Activated T-helper 9 cell treated with anti-CD3 and anti-CD28 coated beads, Interleukin-2, amount 50 U/mL, for 16 hours (primary cell): ENCODE data around the gene ARPC2.
"Not testable (repeated sequence)": the region's sequence is repeated elsewhere in the genome, so short reads cannot be mapped to it uniquely, and the experiment has no call there.

ENCODE experiments used
- DNase-seq: peaks from one replicate; pipeline ENCODE4 v3.0.0-alpha.2; 2020; ENCODE audit warnings: low read depth

ARPC2 gene

DNA sequence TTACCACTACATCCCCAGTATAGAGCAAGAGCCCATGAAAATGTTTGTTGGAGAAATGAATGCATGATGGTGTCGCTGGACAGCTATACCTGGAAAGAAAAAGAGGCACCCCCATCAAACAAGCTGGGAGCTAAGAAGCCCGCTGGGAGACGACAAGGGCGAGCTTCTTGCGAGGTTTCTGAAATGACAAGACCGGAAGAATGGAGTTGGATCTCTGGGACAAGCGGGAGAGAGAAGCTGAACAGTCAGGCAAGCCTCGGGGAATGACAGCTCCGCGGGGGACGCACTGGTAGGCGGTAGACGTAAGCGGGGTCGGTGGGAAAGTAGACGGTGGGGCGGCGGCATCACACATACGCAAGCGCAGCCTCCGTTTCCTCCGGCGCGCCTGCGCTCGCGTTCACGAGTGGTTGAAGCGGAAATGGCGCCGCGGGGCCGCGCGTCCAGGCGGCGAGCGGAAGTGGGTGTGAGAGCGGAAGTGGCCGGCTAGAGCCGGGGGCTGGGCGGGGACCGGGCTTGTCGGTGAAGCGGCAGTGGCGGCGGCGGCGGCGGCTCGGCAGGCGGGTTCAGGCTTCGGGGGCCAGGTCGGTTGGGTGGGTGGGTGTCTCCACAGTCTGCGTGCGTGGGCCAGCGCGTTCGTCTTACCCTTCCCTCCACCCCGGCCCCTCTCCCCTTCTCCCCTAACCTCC, at the start of gene ARPC2:
TSS of gene ARPC2 (plus strand) at position 516 of the 686 bp plus-strand sequence. CDS start 282 bp downstream, outside the sequence.
- DNase-seq: peak; percentile 93

DNA sequence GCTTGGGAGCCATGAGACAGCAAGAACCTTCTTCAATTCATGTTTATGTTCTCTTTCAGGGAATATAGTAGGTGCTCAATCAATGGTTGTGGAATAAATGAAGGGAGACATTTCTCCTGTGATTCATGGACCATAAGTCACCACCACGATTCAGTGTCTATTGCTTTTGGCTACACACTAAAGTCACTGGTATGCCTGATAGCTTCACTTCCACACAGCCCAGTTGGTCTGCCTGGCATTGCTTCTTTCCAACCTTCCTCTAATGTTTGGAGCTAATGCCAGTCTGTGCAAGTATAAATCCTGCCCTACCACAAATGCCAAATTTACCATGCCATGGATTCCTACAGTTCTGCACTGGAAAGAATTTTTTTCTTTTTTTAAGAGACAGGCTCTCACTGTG, 49.0 kb upstream of the ARPC2 start:
- no peak for DNase-seq

DNA sequence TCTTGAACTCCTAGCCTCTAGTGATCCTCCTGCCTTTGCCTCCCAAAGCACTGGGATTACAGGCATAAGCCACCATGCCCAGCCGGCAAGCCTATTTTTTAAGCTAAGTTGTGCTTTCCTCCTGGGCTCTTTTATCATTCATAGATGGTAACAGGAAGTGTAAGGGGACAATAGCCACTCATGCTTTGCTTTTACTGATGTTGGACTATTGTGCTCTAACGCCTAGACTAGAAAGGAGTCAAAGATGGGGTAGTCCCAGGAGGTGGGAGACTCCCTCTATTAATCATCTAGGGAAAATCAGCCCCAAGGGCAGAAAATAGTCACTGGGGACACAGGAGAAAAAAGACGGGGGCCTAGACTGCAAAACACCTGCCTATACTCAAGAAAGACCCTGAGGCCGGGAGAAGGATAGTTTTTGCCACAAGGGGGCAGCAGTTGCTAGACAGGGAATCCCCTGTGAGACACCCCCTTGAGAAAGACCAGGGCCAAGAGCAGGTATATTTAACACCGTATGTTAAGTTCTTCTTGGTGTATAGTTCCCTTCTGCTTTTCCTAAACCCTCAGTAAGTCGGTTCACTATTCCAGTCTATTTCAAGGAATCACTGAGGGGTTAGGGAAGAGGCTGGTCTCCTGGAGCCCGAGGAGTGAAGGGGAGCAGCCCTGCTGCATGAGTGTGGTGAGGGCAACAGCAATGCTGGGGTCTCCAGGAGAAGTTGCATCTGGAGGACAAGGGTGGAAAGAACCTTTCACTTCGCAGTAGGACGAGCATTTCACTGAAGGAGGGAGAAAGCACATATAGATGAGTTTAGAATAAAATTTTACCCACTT, 48.1 kb upstream of the ARPC2 start:
- peak; percentile 46 for DNase-seq

DNA sequence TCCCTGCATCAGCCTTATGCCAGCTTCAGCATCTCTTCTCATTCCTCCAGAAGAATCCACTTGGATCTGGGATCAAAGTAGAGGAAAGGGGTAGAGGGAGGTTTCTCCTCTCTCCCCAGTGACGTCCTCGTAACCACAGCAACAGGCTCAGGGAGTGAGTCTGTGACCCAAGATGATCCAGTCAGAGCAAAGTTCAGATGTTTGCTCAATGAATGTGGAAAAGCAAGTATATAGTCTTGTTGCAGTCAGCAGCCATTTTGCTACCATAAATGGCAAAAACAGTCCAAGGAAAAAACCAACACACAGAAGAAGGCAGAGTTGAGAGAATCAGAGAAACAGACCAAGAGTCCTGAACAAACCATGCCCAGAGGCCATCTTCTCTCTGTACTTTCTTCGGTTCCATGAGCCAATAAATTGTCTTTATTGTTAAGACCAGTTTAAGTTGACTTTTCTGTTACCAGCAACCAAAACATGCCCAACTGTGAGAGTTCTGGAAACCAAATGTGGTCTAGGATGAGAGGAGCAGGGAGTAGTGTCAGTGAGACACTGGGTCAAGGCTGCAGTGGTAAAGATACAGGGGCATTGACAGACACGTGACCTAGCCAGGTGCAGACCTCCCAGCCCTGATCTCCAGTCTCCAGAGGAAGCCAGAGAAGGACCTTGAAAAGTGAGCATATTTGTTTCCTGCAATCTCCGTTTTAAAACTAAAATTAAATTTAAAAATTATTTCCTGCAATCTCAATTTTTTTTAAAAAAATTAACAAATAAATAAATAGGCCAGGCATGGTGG, 47.0 kb upstream of the ARPC2 start:
- no peak for DNase-seq

DNA sequence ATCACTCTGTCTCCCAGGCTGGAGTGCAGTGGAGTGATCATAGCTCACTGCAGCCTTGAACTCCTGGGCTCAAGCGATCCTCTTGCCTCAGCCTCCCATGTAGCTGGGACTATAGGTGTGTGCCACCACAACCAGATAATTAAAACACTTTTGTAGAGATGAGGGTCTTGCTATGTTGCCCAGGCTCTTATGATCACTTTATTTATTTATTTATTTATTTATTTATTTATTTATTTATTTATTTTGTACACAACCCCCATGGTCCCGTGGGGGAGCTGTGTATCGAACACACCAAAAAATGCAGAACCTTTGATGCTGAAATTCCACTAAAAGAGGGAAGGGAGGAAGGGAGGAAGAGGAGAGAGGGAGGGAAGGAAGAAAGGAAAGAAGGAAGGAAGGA, 45.2 kb upstream of the ARPC2 start:
- DNase-seq: not testable (repeated sequence)

DNA sequence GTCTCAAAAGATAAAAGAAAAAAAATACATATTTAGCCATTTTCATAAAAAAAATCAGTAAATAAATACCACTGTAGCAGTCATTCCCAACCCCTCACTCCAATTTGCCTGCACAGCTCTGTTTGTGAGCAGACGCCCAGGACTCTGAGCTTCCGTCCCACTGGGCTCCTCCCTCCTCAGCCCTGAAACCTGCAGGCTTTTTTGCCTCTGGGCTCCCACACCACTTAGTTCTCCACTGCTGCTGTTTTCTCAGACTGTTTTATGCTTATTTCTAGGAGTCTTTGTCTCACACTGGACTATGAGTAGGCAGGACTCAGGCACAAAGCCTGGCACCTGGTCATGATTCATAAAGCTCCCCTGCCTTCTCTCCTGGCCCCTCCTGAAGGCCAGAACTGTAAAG, 44.1 kb upstream of the ARPC2 start:
- DNase-seq: no peak

DNA sequence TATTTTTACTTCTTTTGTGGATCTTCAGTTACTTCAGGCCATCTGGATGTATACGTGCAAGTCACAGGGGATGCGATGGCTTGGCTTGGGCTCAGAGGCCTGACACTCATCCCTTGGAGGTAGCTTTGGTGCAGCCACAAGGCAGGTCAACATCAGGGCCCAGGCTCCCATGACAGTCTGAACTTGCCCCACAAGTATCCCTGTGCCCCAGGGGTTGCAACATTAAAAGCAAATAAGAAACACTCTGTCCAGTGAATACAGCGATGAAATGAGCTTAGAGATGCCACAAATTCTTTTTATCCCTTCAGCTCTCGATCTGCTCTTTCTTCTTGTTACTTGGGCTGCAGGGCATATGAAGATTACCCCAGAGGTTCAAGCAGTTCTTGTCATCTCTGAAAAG, 37.2 kb upstream of the ARPC2 start:
- no peak for DNase-seq

DNA sequence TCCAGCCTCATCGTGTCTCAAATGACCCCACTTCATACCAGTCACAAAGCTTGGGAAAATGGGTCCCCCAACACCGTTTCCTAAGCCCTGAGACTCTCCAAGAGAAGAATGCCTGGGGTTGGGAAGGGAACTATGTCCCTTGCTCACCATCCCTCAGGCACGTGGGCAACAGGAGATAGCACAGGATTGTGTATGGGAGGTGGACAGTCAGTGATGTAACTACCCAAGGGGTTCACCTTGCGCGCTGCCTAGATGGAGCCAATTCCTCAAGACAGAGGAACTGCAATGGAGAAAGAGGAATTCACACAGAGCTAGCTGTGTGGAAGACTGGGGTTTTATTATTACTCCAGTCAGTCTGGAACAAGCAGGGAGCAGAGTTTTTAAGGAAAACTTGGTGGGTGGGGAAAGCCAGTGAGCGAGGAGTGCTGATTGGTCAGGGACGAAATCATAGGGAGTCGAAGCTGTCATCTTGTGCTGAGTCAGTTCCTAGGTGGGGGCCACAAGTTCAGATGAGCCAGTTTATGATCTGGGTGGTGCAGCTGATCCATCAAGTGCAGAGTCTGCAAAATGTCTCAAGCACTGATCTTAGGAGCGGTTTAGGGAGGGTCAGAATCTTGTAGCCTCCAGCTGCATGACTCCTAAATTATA, 36.4 kb upstream of the ARPC2 start:
- DNase-seq: no peak

DNA sequence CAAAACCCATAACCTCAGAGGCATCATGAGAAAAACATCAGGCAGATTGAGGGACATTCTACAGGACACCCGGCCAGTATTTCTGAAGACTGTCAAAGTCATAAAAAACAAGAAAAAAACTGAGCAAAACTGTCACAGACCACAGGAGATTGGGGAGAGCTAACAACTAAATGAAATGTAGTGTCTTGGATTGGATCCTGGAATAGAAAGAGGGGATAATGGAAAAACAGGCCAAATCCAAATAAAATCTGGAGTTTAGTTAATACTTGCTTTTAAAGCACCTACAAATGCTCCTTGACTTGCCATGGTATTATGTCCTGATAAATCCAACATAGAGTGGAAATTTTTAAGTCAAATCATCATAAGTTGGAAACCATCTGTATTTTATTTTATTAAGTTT, 32.7 kb upstream of the ARPC2 start:
- DNase-seq: no peak

DNA sequence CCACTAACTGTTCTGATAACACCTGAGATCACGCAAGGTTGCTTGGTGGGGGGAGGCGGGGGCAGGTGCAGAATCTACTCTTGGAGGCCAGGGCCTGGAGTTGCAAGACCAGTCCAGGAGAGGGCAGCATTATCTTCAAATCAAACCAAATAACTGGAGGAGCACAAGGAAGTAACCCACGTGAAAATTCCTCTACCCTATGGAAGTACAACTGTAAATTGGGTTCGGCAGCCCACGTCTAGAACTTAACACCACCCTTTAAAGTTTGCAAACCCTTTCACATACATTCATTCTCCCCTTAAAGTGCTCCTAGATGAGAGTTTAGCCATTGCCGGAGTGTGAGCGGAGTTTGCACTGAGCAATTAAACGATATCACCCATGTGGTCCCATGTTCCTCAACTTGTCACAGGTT, 30.6 kb upstream of the ARPC2 start:
- peak; percentile 52 for DNase-seq

DNA sequence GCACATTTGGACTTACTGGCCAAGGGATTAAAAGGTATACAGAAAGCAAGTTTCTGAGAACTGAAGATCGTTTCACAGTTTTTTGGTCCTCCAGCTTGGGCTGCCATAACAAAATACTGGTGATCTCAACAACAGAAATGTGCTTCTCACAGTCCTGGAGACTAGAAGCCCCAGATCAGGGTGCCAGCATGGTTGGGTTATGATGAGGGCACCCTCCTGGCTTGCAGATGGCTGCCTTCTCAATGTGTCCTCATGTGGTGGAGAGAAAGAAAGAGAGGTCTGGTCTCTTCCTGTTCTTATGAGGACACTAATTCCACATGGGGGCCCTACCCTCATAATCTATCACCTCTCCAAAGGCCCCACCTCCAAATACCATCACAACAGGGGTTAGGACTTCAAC, 30.1 kb upstream of the ARPC2 start:
- DNase-seq: no peak

DNA sequence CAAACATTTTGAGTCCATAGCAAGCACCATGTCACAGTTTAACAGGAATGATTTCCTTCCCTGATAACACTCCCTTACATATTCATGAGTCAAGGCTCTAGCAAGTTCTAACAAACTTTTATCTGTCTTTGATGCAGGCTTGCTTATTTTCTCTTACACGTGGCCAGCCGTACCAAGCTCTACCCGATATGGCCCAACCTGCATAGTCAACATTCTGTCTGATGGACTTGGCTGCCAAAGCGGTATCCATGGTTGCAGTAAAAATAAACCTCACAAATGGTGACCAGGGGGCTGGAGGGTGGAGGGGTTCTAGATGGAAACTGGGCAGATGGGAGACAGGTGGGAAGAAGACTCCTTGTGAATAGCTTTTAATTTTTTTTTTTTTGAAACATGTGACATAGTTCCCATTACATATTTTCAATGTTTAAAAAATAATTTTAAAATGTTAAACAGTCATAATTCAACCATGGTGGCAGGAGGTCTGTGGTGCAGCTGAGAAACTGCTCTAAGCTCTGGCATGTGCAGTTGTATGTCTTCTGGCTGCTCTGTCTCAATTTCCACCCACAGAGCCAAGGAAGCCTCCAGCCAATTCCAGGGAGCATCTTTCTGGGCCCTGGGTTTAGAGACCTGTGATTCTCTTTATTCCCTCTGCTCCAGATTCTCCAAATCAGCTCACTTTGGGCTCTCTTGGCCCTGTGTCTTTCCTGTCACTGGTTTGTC, 29.5 kb upstream of the ARPC2 start:
- no peak for DNase-seq

DNA sequence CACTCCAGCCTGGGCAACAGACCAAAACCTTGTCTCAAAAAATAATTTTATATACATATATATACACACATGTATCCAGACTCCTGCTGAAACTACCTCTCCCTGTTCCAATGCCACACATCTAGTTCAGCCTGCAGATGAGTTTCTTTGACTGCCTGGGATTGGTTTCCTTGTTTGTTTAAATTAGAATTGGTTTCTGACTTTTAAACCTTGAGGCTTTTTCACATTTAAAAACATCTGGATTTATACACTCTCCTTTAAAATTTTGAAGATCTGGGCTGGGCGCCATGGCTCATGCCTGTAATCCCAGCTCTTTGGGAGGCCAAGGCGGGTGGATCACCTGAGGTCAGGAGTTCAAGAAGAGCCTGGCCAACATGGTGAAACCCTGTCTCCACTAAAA, 28.5 kb upstream of the ARPC2 start:
- no peak for DNase-seq

DNA sequence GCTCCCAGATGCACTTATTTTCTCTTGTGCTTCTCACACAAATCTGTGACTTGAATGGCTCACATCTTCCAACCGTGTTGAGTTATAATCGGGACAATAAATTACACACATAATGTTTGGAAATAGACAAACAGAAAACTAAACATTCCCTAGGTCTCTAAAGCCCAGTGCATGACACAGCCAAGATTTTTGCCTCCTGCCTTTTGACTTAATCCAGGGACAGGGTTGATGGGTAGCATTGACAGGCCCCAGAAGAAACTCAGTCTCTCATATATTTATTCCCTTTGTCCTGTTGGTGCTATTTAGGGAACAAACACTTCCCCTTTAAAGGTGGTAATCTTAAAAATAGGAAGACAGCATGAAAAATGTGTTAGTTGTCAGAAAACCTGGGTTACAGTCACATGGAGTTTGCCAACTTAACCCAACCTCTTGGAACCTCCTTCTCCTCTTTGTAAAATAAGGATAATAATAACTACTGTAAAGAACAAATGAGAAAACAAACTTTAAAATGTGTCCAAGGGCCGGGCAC, 24.0 kb upstream of the ARPC2 start:
- no peak for DNase-seq

DNA sequence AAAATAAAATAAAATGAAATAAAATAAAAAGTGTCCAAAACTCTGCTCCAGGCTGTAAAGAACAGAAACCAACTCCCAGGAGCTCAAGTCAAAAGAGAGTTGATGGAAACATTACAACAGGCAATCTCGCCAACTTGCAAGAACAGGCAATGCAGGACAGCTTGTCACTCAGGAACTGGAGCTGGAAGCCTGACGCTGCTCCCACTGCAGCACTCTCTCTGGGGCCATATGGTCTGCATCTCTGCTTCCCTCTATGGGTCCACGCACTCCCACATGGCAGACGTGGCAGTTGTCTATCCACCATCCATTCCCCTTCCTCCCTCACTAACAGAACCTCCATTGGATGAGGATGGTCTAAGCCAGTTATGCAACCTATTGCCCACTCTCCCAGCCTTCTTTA, 23.3 kb upstream of the ARPC2 start:
- DNase-seq: no peak

DNA sequence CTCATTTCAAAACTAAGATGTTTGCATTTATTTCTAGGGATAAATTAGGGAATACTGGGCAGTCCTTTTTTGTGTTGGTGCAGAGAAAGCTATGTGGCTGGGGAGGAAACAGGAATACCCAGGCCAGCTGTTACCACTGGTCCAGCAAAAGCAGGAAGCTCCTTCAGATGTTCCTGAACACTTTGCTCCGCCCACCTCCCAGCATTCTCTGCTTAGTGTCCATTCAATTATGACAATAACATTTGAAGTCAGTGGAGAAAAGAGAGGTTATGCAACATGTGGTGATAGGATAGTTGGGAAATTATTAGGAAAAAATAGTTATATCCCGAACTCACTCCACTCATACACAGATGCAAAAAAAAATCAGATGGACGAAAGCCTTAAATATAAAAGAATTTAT, 22.1 kb upstream of the ARPC2 start:
- DNase-seq: no peak

DNA sequence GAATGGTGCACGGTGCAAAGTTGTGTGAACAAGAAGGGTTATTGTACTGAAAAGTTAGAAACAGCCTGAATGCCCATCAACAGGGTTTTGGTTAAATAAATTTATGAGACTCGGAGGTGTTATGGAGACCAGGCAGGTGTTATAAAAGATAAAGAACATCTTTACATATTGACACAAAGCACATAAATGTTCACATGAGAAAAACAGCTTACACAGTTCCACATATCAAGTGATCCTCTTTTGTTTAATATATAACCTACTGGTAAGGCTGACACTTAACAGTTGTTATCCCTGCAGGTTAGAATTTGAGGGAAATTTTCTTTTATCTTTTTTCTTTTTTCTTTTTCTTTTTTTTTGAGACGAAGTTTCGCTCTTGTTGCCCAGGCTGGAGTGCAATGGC, 20.0 kb upstream of the ARPC2 start:
- no peak for DNase-seq

DNA sequence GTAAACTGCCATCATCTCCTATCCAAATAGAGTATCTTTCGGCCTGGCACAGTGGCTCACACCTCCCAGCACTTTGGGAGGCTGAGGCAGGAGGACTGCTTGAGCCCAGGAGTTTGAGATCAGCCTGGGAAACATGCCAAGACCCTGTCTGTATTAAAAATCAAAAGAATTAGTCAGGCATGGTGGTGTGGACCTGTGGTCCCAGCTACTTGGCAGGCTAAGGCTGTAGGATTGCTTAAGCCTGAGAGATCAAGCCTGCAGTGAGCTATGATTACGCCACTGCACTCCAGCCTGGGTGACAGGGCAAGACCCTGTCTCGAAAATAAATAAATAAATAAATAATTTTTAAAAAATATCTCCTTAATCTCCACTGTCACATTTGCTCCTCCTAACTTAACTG, 14.7 kb upstream of the ARPC2 start:
- DNase-seq: no peak

DNA sequence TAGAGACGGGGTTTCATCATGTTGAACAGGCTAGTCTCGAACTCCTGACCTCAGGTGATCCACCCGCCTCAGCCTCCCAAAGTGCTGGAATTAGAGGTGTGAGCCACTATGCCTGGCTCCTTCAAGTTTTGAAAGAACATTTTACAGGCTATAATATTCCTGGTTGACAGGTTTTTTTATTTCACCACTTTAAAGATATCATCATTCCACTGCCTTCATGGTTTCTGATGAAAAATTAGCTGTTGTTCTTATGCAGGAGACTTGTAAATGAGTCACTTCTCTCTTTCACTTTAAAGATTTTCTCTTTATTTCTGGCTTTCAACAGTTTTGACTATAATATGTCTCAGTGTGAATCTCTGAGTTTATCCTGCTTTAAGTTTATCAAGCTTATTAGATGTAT, 7.9 kb upstream of the ARPC2 start:
- no peak for DNase-seq

DNA sequence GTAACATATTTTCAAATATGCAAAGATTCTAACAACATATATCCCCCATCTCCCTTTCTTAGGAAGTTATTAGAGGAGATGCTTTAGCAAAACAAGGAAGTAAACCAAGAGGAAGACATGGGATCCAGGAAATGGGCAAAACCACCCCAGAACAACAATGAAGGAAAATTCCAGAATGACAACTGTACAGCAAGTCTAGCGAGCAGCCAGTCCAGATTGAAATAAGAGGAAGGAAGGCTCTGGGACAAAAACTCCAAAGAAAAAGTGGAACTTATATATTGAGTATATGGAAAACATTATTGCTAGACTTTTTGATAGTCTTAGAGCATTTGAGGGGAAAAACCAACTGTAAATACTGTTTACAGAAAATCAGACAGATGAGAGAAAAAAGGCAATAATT, 2.9 kb upstream of the ARPC2 start:
- no peak for DNase-seq

DNA sequence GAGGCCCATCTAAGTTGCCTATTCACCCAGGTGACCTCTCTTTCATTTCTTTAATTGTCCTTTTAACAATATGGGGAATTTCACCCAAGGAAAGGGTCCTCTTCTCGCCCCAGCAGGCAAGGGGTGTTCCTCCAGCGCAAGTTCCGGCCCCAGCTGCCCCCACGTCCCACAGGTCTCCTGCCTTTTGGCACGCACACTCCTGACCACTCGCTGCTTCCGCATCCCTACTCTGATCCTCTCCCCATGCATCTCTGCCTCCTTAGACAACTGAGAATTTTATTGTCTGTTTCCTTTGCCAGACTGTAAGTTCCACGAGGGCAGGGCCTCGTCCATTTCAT, 684 bp upstream of the ARPC2 start:
- no peak for DNase-seq
